SK-N-MC (cell line): ENCODE data around the gene MACROD2.
A peak's percentile ranks its signal among the peaks of the same experiment; 100 is the strongest.

Experiments used
- DNase-seq: peaks from one replicate; pipeline ENCODE4 v3.0.0-alpha.2; 2011; ENCODE audit warnings: low read depth, low spot score
- H3K27ac ChIP-seq: fragments of 200-600 bp; sonication (generic); 2 replicates; pipeline ENCODE4 v1.5.1; 2016; ENCODE audit warnings: mixed run types
- H3K36me3 ChIP-seq: fragments of 200-600 bp; sonication (generic); 2 replicates; pipeline ENCODE4 v1.6.1; 2017; ENCODE audit warnings: antibody characterized with exemption, low read length, mixed read lengths; ENCODE audit not compliant: insufficient read depth
- H3K4me3 ChIP-seq: fragments of 200-600 bp; sonication (generic); 2 replicates; pipeline ENCODE4 v1.5.1; 2016
- H3K9ac ChIP-seq: fragments of 200-600 bp; sonication (generic); 2 replicates; pipeline ENCODE4 v1.8.0; 2017; ENCODE audit warnings: mixed run types, mixed read lengths; ENCODE audit not compliant: insufficient read length
- H3K9me3 ChIP-seq: fragments of 200-600 bp; sonication (generic); 2 replicates; pipeline ENCODE4 v1.6.1; 2017; ENCODE audit warnings: low read depth, mild to moderate bottlenecking, antibody characterized with exemption, low read length, moderate library complexity, mixed read lengths
- EZH2 ChIP-seq: fragments of 200-600 bp; sonication (generic); IDR thresholded peaks from one replicate; pipeline ENCODE4 v1.6.1; 2017; ENCODE audit warnings: antibody characterized with exemption
- FOXP2 ChIP-seq: optimal IDR thresholded peaks from 2 replicates; pipeline ENCODE3; 2011; ENCODE audit warnings: mild to moderate bottlenecking, moderate library complexity; ENCODE audit not compliant: insufficient read depth; ENCODE audit errors: extremely low read length, control extremely low read depth
- POLR2AphosphoS5 ChIP-seq: IDR thresholded peaks from 2 replicates; pipeline ENCODE4 v1.6.1; 2012; ENCODE audit warnings: mild to moderate bottlenecking, low read depth, low read length, borderline replicate concordance

Gene MACROD2

GRCh38 chr20:15756754-15757115 lies 1761.4 kb downstream of the MACROD2 start:
- Histone ChIP-seq H3K27ac (no peak overlapping the region), H3K36me3 (no peaks in the 10 kb centered on the region), H3K9ac (no peak overlapping the region), H3K9me3 (no peaks in the 10 kb centered on the region; the same call in 1 of the 2 replicates), H3K4me3 (no peak overlapping the region)
- no peak for DNase-seq
- no peak for TF ChIP-seq FOXP2
- TF ChIP-seq EZH2: no peak
- TF ChIP-seq POLR2AphosphoS5: no peak

DNA sequence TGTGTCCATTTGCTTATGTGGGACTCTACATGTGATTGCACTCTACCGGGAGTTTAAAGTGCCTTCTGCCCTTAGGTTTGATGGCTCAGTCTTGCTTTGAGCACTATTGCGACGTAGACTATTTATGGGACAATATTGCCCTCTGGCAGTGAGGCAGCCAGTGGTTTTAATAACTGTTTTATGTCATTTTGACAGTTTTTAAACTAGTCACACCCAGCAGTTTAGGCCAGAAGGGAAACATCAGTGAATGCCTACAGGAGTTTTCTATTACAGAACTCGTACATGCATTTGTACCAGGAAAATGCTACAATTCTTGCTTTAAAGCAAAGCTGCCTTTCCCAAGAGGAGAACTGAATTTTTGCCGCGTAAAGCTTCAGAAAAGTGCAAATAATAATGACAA lies 1764.3 kb downstream of the MACROD2 start:
- Histone ChIP-seq H3K9ac (peak overlapping the region; percentile 18), H3K9me3 (no peaks in the 10 kb centered on the region), H3K27ac (peak overlapping the region; percentile 54; the same call in 1 of the 2 replicates), H3K4me3 (peak overlapping the region; percentile 43), H3K36me3 (no peaks in the 10 kb centered on the region)
- no peak for DNase-seq
- TF ChIP-seq FOXP2 (no peak), EZH2 (no peak), POLR2AphosphoS5 (0 out of 2 replicates have a peak, but pooled peaks have one; percentile 16)

DNA sequence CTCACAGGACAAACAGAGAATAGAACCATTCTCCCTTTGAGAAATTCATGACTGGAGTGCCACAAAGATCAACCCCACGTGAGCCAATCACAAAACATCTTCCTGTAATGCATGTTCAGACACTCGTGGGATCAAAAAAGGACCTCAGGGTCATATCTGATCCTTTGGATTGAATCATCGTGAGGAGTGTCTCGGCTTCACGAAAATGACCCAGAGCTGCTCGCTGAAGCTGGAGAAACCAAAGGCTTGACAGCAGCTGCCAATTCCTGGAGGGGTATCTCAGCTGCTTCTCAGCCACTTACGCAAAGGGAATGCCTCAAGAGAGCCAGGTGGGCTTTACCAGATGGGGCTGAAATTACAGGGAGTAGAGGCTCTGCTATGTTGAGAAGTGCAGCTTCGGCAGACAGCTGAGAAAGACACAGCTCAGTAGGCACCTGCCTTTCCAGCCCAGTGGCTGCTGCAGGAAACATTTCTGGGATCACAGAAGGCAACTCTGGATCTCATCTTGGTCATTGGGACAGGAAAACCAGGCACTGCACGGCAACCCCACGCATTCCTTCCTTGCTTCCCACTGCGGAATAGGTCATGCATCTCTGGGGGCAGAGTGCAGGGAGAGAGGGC lies 1764.8 kb downstream of the MACROD2 start:
- H3K27ac ChIP-seq: peak overlapping the region; percentile 54; the same call in 1 of the 2 replicates
- peak overlapping the region; percentile 43 for H3K4me3 ChIP-seq
- H3K9me3 ChIP-seq: no peaks in the 10 kb centered on the region
- no peaks in the 10 kb centered on the region for H3K36me3 ChIP-seq
- DNase-seq: no peak
- H3K9ac ChIP-seq: peak overlapping the region; percentile 18
- TF ChIP-seq FOXP2 (no peak), POLR2AphosphoS5 (no peak), EZH2 (no peak)

- no peak overlapping the region for H3K27ac ChIP-seq
- no peaks in the 10 kb centered on the region for H3K36me3 ChIP-seq
- TF ChIP-seq POLR2AphosphoS5: no peak
- TF ChIP-seq EZH2: no peak
- TF ChIP-seq FOXP2: no peak
- H3K9ac ChIP-seq: no peak overlapping the region
- no peaks in the 10 kb centered on the region for H3K9me3 ChIP-seq
- DNase-seq: no peak
- no peak overlapping the region for H3K4me3 ChIP-seq
Observed at GRCh38 chr20:15763366-15763765, 1768.0 kb downstream of the MACROD2 start.

- no peak for TF ChIP-seq FOXP2
- TF ChIP-seq EZH2: no peak
- TF ChIP-seq POLR2AphosphoS5: no peak
- Histone ChIP-seq H3K4me3 (peak overlapping the region; percentile 35; the same call in 1 of the 2 replicates), H3K9me3 (no peaks in the 10 kb centered on the region), H3K9ac (no peak overlapping the region), H3K27ac (peak overlapping the region; percentile 67; the same call in 1 of the 2 replicates), H3K36me3 (no peaks in the 10 kb centered on the region)
- DNase-seq: no peak
Observed at GRCh38 chr20:15767586-15767985, 1772.3 kb downstream of the MACROD2 start.

DNA sequence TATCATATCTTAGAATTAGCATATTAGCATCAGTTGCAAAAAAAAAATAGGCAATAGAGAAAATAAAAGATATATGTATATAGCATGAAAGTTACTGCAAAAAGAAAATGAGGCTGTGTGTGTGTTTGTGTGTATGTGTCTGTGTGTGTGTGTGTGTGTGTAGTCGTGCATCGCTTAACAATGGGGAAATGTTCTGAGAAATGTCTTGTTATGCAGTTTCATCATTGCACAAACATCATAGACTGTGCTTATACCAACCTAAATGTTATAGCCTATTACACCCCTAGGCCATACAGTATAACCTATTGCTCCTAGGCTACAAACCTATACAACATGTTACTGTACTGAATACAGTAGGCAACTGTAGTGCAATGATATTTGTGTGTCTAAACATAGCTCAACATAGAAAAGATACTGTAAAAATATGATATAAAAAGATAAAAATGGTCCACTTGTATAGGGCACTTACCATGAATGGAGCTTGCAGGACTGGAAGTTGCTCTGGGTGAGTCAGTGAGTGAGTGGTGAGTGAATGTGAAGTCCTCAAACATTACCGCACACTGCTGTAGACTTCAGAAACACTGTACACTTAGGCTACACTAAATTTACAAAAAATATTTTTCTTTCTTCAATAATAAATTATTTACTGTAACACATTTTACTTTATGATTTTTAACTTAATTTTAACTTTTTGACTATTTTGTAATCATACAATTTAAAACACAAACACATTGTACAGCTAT lies 1772.9 kb downstream of the MACROD2 start:
- Histone ChIP-seq H3K36me3 (no peaks in the 10 kb centered on the region), H3K9me3 (no peaks in the 10 kb centered on the region), H3K9ac (no peak overlapping the region), H3K27ac (peak overlapping the region; percentile 67; the same call in 1 of the 2 replicates), H3K4me3 (peak overlapping the region; percentile 35; the same call in 1 of the 2 replicates)
- DNase-seq: no peak
- no peak for TF ChIP-seq POLR2AphosphoS5
- no peak for TF ChIP-seq FOXP2
- TF ChIP-seq EZH2: no peak

- no peak overlapping the region for H3K9ac ChIP-seq
- no peaks in the 10 kb centered on the region for H3K36me3 ChIP-seq
- no peak for DNase-seq
- H3K4me3 ChIP-seq: no peak overlapping the region
- no peaks in the 10 kb centered on the region; the same call in 1 of the 2 replicates for H3K9me3 ChIP-seq
- TF ChIP-seq FOXP2 (no peak), EZH2 (no peak), POLR2AphosphoS5 (no peak)
- H3K27ac ChIP-seq: no peak overlapping the region
Observed at GRCh38 chr20:15772826-15773225, 1777.5 kb downstream of the MACROD2 start.

- Histone ChIP-seq H3K9ac (peak overlapping the region; percentile 54), H3K9me3 (no peaks in the 10 kb centered on the region; the same call in 1 of the 2 replicates), H3K36me3 (no peaks in the 10 kb centered on the region), H3K4me3 (peak overlapping the region; percentile 56), H3K27ac (peak overlapping the region; percentile 98)
- DNase-seq: no peak
- TF ChIP-seq EZH2: no peak
- peak; percentile 41; the same call in 1 of the 2 replicates for TF ChIP-seq POLR2AphosphoS5
- TF ChIP-seq FOXP2: no peak
Observed at GRCh38 chr20:15774926-15775325, 1779.6 kb downstream of the MACROD2 start.
